B cell (primary cell): ENCODE data around the gene IL9. TPM values are rescaled to one million over a fixed set of nuclear protein-coding genes. Genes with fewer than 3 reads are reported as not detected.

Experiments
- ATAC-seq: fragments of 200-7000 bp; cut with Tn5 transposase; one replicate; pipeline ENCODE4 v1.10.0; 2021; ENCODE audit warnings: low read depth, mild to moderate bottlenecking, moderate number of reproducible peaks, moderate library complexity
- CTCF ChIA-PET: fragments of 350-600 bp; sonication (Branson Sonifier 250); formaldehyde crosslinking; loops from one replicate; lab custom pipeline; 2021; ENCODE audit warnings: antibody characterized with exemption, inconsistent platforms; lab: Charles Lee
- POLR2A ChIA-PET: fragments of 350-600 bp; sonication (Branson Sonifier 250); formaldehyde crosslinking; loops from one replicate; lab custom pipeline; 2021; ENCODE audit warnings: antibody characterized with exemption; lab: Charles Lee
- DNase-seq: peaks from one replicate; pipeline ENCODE4 v3.0.0; 2013
- H2AFZ ChIP-seq: 2 replicates; pipeline ENCODE4 v1.6.1; 2012; ENCODE audit warnings: mild to moderate bottlenecking, low read depth, low read length; ENCODE audit not compliant: insufficient read depth, poor library complexity, severe bottlenecking
- H3K27ac ChIP-seq, 2 donors: 1 replicate in 1 of 2; 2 replicates in 1 of 2; pipeline ENCODE4 v1.5.1; 2012 to 2013; ENCODE audit warnings: low read length in 2 of 2, mild to moderate bottlenecking in 2 of 2, moderate library complexity in 1 of 2
- H3K27me3 ChIP-seq, 4 experiments: fragments of 200-600 bp in 1 of 4; sonication (generic) in 1 of 4; replicated peaks in 1 of 4; 1 replicate in 2 of 4; 2 replicates in 2 of 4; pipeline versions ENCODE4 v1.6.1 to v1.7.0; 2013 to 2016; ENCODE audit warnings: low read length in 3 of 4, mild to moderate bottlenecking in 2 of 4, mixed read lengths in 1 of 4, moderate library complexity in 1 of 4; ENCODE audit not compliant: insufficient read depth in 4 of 4, control insufficient read depth in 3 of 4; ENCODE audit errors: control extremely low read depth in 1 of 4
- H3K36me3 ChIP-seq, 2 experiments: replicated peaks in 1 of 2; 1 replicate in 1 of 2; 2 replicates in 1 of 2; pipeline versions ENCODE4 v1.6.1 to v1.7.1; 2013; ENCODE audit warnings: low read length in 1 of 2; ENCODE audit not compliant: insufficient read depth in 2 of 2, control insufficient read depth in 1 of 2; ENCODE audit errors: control extremely low read depth in 1 of 2, extremely low read depth in 1 of 2
- H3K4me1 ChIP-seq, 2 donors: fragments of 200-600 bp in 1 of 2; sonication (generic) in 1 of 2; 1 replicate in 1 of 2; 2 replicates in 1 of 2; pipeline versions ENCODE4 v1.5.1 to v1.6.1; 2013 to 2017; ENCODE audit warnings: low read length in 2 of 2; ENCODE audit not compliant: control insufficient read depth in 2 of 2, insufficient read depth in 2 of 2
- H3K4me2 ChIP-seq: replicated peaks from 2 replicates; pipeline ENCODE3; 2012; ENCODE audit warnings: mild to moderate bottlenecking, low read depth, low read length; ENCODE audit not compliant: poor library complexity, severe bottlenecking
- H3K4me3 ChIP-seq, 5 experiments: fragments of 200-600 bp in 1 of 5; sonication (generic) in 1 of 5; 1 replicate in 3 of 5; 2 replicates in 2 of 5; pipeline versions ENCODE4 v1.5.1 to v1.7.0; 2011 to 2016; ENCODE audit warnings: low read length in 4 of 5, mild to moderate bottlenecking in 4 of 5, low read depth in 2 of 5, control low read depth in 1 of 5, moderate library complexity in 1 of 5; ENCODE audit not compliant: insufficient read depth in 1 of 5; ENCODE audit errors: control extremely low read depth in 1 of 5, extremely low read depth in 1 of 5
- H3K79me2 ChIP-seq: fragments of 200-600 bp; sonication (generic); one replicate; pipeline ENCODE4 v1.6.0; 2016; ENCODE audit warnings: low read length; ENCODE audit not compliant: control insufficient read depth, insufficient read depth
- H3K9ac ChIP-seq: fragments of 200-600 bp; sonication (generic); 2 replicates; pipeline ENCODE4 v1.6.1; 2017; ENCODE audit warnings: mild to moderate bottlenecking, low read length, moderate library complexity
- H3K9me3 ChIP-seq, 3 donors: one replicate each; pipeline versions ENCODE4 v1.6.1 to v1.7.1; 2013; ENCODE audit warnings: low read length in 2 of 3; ENCODE audit not compliant: control insufficient read depth in 2 of 3, insufficient read depth in 1 of 3; ENCODE audit errors: control extremely low read depth in 1 of 3
- H4K20me1 ChIP-seq: 2 replicates; pipeline ENCODE4 v1.6.0; 2012; ENCODE audit warnings: mild to moderate bottlenecking, low read length; ENCODE audit not compliant: insufficient read depth, control insufficient read depth, poor library complexity, severe bottlenecking
- H3K27ac Mint-ChIP-seq: one replicate; pipeline ENCODE4 v1.8.0; 2021; ENCODE audit warnings: mixed read lengths
- H3K27me3 Mint-ChIP-seq: one replicate; pipeline ENCODE4 v1.8.0; 2021; ENCODE audit warnings: mixed read lengths
- H3K4me1 Mint-ChIP-seq: one replicate; pipeline ENCODE4 v1.8.0; 2021; ENCODE audit warnings: mixed read lengths
- H3K4me3 Mint-ChIP-seq: one replicate; pipeline ENCODE4 v1.8.0; 2021; ENCODE audit warnings: mixed read lengths
- H3K9me3 Mint-ChIP-seq: one replicate; pipeline ENCODE4 v1.8.0; 2022; ENCODE audit warnings: mixed read lengths; ENCODE audit not compliant: insufficient read depth
- EZH2 ChIP-seq: IDR thresholded peaks from 2 replicates; pipeline ENCODE4 v1.6.1; 2012; ENCODE audit warnings: borderline replicate concordance, low read depth, mild to moderate bottlenecking, moderate library complexity, low read length; ENCODE audit not compliant: insufficient read depth, poor library complexity, severe bottlenecking
- WGBS: methylation state at CpG from one replicate; pipeline ENCODE4 v1.1.5; 2013; ENCODE audit warnings: missing lambda C conversion rate; ENCODE audit not compliant: insufficient coverage; 5-methylcytosine and 5-hydroxymethylcytosine counted together
- intact Hi-C: fragments of 100-400 bp; cut with micrococcal nuclease; formaldehyde crosslinking; loops from one replicate; pipeline ENCODE4 v1.10.0; 2022
- polyA plus RNA-seq: library from polyadenylated mRNA; depleted of rRNA; stranded (reverse); fragments of >200 nt; gene quantifications from 2 replicates; pipeline ENCODE4 v1.2.3, GENCODE V29; 2012
- total RNA-seq, 2 donors: library from RNA; stranded (reverse); fragments of 120-200 nt in 1 of 2; gene quantifications; 1 replicate in 1 of 2; 2 replicates in 1 of 2; pipeline versions ENCODE4 v1.2.3 to v1.2.4, GENCODE V29; 2013 to 2022
- TF ChIP-seq, protein P1 (sequence below): fragments of 200-600 bp; IDR thresholded peaks from one replicate; pipeline ENCODE4 v1.8.0; 2022; ENCODE audit warnings: antibody characterized with exemption, mild to moderate bottlenecking

IL9 gene
- total and polyA plus RNA-seq, 2 donors (not counting 1 experiment from before 2014, with no cell fraction given), result not detected

DNA sequence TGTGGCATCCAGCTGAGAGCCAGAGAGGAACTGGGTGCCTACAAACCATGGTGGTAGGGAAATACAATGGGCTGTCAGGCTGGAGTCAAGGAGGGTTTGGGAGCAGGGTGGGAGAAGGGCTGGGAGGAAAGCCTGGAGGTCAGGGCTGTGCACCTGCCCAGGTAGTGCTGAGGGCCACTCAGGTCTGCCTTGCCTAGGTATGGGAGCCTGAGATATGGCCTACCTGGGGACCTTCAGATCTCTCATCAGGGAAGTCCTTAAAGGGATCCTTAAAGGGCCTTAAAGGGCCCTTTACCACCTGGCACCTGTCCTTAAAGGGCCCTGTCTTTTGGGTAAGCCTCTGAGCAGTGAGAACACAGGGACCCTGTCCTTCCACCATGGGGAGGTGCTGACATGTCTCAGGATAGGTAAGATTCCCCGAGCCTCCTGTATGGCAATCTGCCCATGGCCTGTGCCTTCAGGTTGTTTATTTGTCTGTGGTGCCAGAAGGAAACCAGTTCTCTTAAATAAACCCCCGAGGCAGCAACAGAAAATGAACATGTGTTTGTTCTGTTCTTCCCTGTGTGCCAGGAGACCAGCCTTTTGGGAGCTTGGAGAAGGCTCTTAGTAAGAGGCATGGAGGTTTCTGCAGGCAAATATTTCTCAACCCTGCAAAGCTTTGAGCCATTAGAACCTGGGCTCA lies 37.9 kb downstream of the IL9 start:
- no peaks in the 10 kb centered on the region for H3K9me3 ChIP-seq

More for the DNA sequence above, 37.9 kb downstream of the IL9 start:
- no peak for ATAC-seq
- Mint-ChIP-seq H3K9me3 (no peaks in the 10 kb centered on the region), H3K4me3 (no peak overlapping the region), H3K27me3 (peaks cover 3% of the 10 kb centered on the region), H3K4me1 (no peaks in the 10 kb centered on the region), H3K27ac (no peak overlapping the region)
- DNase-seq, result no peak
- Histone ChIP-seq H4K20me1 (no peaks in the 10 kb centered on the region), H3K36me3 (no peaks in the 10 kb centered on the region), H3K4me3 (no peak overlapping the region), H2AFZ (no peak overlapping the region), H3K27me3 (no peaks in the 10 kb centered on the region), H3K79me2 (no peaks in the 10 kb centered on the region), H3K9ac (no peak overlapping the region), H3K27ac (no peak overlapping the region), H3K4me1 (no peaks in the 10 kb centered on the region), H3K4me2 (no peak overlapping the region)
- POLR2A ChIA-PET, result no interaction called here
- CTCF ChIA-PET, result no interaction called here
- intact Hi-C loops, result no loop called here
- TF ChIP-seq, protein P1, sequence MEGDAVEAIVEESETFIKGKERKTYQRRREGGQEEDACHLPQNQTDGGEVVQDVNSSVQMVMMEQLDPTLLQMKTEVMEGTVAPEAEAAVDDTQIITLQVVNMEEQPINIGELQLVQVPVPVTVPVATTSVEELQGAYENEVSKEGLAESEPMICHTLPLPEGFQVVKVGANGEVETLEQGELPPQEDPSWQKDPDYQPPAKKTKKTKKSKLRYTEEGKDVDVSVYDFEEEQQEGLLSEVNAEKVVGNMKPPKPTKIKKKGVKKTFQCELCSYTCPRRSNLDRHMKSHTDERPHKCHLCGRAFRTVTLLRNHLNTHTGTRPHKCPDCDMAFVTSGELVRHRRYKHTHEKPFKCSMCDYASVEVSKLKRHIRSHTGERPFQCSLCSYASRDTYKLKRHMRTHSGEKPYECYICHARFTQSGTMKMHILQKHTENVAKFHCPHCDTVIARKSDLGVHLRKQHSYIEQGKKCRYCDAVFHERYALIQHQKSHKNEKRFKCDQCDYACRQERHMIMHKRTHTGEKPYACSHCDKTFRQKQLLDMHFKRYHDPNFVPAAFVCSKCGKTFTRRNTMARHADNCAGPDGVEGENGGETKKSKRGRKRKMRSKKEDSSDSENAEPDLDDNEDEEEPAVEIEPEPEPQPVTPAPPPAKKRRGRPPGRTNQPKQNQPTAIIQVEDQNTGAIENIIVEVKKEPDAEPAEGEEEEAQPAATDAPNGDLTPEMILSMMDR, result no peak
- no peak for TF ChIP-seq EZH2
- WGBS, result 86% methylated on average over 1 of the region's 2 CpGs
